A549 treated with Mapracorat at 1 μM for 4 hours (cell line): ENCODE results near the gene GNG2. TPM values are rescaled to one million over a fixed set of nuclear protein-coding genes. Genes with fewer than 3 reads are reported as not detected.

Experiments
- total RNA-seq: library from RNA; stranded (reverse); fragments of 200-300 nt; extraction: Qiagen RNA extraction; gene quantifications from 5 replicates; pipeline ENCODE4 v1.2.3, GENCODE V29; 2022

GNG2 gene
- 2.9 to 4.5 TPM (median 3.4 TPM) in 5 replicates for total RNA-seq

GRCh38 chr14:51860164-51860824 lies at the start of gene GNG2:
TSS of gene GNG2 (plus strand) at chr14:51860612. CDS start at chr14:51950679, 90,067 bp downstream.

GRCh38 chr14:51989293-51990234 lies 129.2 kb downstream of the GNG2 start, which contains the start of gene RTRAF:
TSS of gene RTRAF (plus strand) at chr14:51989546. CDS start at chr14:51989640, 94 bp downstream.

Other genes with a start within 250 kb of the GNG2 start
- gene FRMD6, start 208.7 kb upstream of the GNG2 start, total RNA-seq, result 28.0 to 41.2 TPM (median 36.9 TPM) in 5 replicates
- 251 to 296 TPM (median 255 TPM) in 5 replicates for gene RTRAF, start 128.9 kb downstream of the GNG2 start, total RNA-seq
- gene NID2, start 208.4 kb downstream of the GNG2 start, total RNA-seq, result 24.2 to 40.0 TPM (median 25.4 TPM) in 5 replicates